Endothelial cell of umbilical vein (primary cell): ENCODE results near the gene RAB40C. TPM values are rescaled to one million over a fixed set of nuclear protein-coding genes. Genes with fewer than 3 reads are reported as not detected.

Experiments used
- BruUV-seq: library from RNA; stranded (reverse); fragments of 400-500 nt; replicated peaks from 2 replicates; lab custom pipeline; 2021; lab: Mats Ljungman, UMichigan
- CTCF ChIA-PET: fragments of 300-600, 350-600 bp; sonication (Branson Sonifier 250); formaldehyde crosslinking; loops from one replicate; lab custom pipeline; 2021; ENCODE audit warnings: antibody characterized with exemption, inconsistent platforms; lab: Charles Lee
- POLR2A ChIA-PET: fragments of 300-600, 350-600 bp; sonication (Branson Sonifier 250); formaldehyde crosslinking; loops from one replicate; lab custom pipeline; 2021; ENCODE audit warnings: antibody characterized with exemption, inconsistent platforms; lab: Charles Lee
- DNase-seq: peaks from one replicate; pipeline ENCODE4 v3.0.0-alpha.2; 2011; ENCODE audit warnings: low read depth, low spot score
- FAIRE-seq: peaks from 2 replicates; lab custom pipeline; 2011; peaks lifted over from hg19 to GRCh38; lab: Jason Lieb, UNC
- H2AFZ ChIP-seq: 2 replicates; pipeline ENCODE4 v1.6.0; 2012; ENCODE audit warnings: low read depth, low read length, control low read depth, inconsistent platforms
- H3K27ac ChIP-seq: 2 replicates; pipeline ENCODE4 v1.5.1; 2011; ENCODE audit warnings: low read depth, mild to moderate bottlenecking, control low read depth, low read length, moderate library complexity; ENCODE audit not compliant: insufficient read depth
- H3K27me3 ChIP-seq, 2 experiments: 2 replicates each; pipeline versions ENCODE4 v1.6.0 to v1.6.1; 2011; ENCODE audit warnings: low read length in 2 of 2, mixed read lengths in 1 of 2; ENCODE audit not compliant: control insufficient read depth in 2 of 2, insufficient read depth in 2 of 2
- H3K36me3 ChIP-seq, 2 experiments: 2 replicates in 1 of 2; 3 replicates in 1 of 2; pipeline ENCODE4 v1.5.1; 2011; ENCODE audit warnings: low read length in 2 of 2, mild to moderate bottlenecking in 1 of 2, moderate library complexity in 1 of 2; ENCODE audit not compliant: control insufficient read depth in 2 of 2, insufficient read depth in 2 of 2; ENCODE audit errors: extremely low read depth in 1 of 2
- H3K4me1 ChIP-seq: 3 replicates; pipeline ENCODE4 v1.5.1; 2011; ENCODE audit warnings: mild to moderate bottlenecking, low read length; ENCODE audit not compliant: control insufficient read depth, insufficient read depth; ENCODE audit errors: extremely low read depth
- H3K4me2 ChIP-seq: 2 replicates; pipeline ENCODE4 v1.6.1; 2011; ENCODE audit warnings: low read length, control low read depth, mixed read lengths; ENCODE audit not compliant: insufficient read depth
- H3K4me3 ChIP-seq, 3 experiments: fragments of 200-600 bp in 1 of 3; sonication (generic), shearing (Covaris generic) in 1 of 3; replicated peaks in 1 of 3; 2 replicates each; pipeline ENCODE4 v1.5.1; 2011 to 2016; ENCODE audit warnings: control low read depth in 3 of 3, low read length in 3 of 3, mild to moderate bottlenecking in 2 of 3, inconsistent platforms in 1 of 3, low read depth in 1 of 3, moderate library complexity in 1 of 3; ENCODE audit not compliant: insufficient read depth in 1 of 3
- H3K79me2 ChIP-seq: 2 replicates; pipeline ENCODE4 v1.6.0; 2012; ENCODE audit warnings: low read length, inconsistent platforms; ENCODE audit not compliant: control insufficient read depth, insufficient read depth
- H3K9ac ChIP-seq: replicated peaks from 2 replicates; pipeline ENCODE3; 2011; ENCODE audit warnings: low read length, control low read depth; ENCODE audit not compliant: insufficient read depth; ENCODE audit errors: extremely low read depth
- H3K9me1 ChIP-seq: replicated peaks from 3 replicates; pipeline ENCODE4 v1.6.0; 2011; ENCODE audit warnings: mild to moderate bottlenecking, low read length; ENCODE audit not compliant: control insufficient read depth, insufficient read depth; ENCODE audit errors: extremely low read depth
- H3K9me3 ChIP-seq: replicated peaks from 2 replicates; pipeline ENCODE4 v1.5.1; 2012; ENCODE audit warnings: low read length, inconsistent platforms; ENCODE audit not compliant: control insufficient read depth, insufficient read depth
- H4K20me1 ChIP-seq: replicated peaks from 2 replicates; pipeline ENCODE3; 2011; ENCODE audit warnings: mild to moderate bottlenecking, low read length; ENCODE audit not compliant: control insufficient read depth, insufficient read depth; ENCODE audit errors: extremely low read depth
- EZH2 ChIP-seq: IDR thresholded peaks from 2 replicates; pipeline ENCODE4 v1.6.1; 2012; ENCODE audit warnings: borderline replicate concordance, low read depth, mild to moderate bottlenecking, moderate library complexity, low read length, inconsistent platforms; ENCODE audit not compliant: severe bottlenecking
- FOS ChIP-seq: IDR thresholded peaks from 2 replicates; pipeline ENCODE4 v1.6.1; 2011; ENCODE audit warnings: mild to moderate bottlenecking, low read length, moderate library complexity, borderline replicate concordance; ENCODE audit not compliant: insufficient read depth
- JUN ChIP-seq: IDR thresholded peaks from 2 replicates; pipeline ENCODE4 v1.6.1; 2011; ENCODE audit warnings: borderline replicate concordance, low read depth; ENCODE audit not compliant: insufficient read length, insufficient read depth
- MYC ChIP-seq: IDR thresholded peaks from one replicate; pipeline ENCODE4 v1.6.1; 2011; ENCODE audit warnings: mild to moderate bottlenecking, low read depth, low read length
- POLR2A ChIP-seq: IDR thresholded peaks from 2 replicates; pipeline ENCODE4 v1.6.1; 2012; ENCODE audit warnings: low read depth, mild to moderate bottlenecking, control low read depth, low read length
- POLR2AphosphoS5 ChIP-seq: IDR thresholded peaks from 2 replicates; pipeline ENCODE4 v1.6.1; 2012; ENCODE audit warnings: low read depth, mild to moderate bottlenecking, control low read depth, low read length, moderate library complexity; ENCODE audit not compliant: insufficient read depth
- dilution Hi-C: fragments of 300-500 bp; cut with MboI; formaldehyde crosslinking; loops from one replicate; pipeline ENCODE4 v1.15.0; 2019; ENCODE audit warnings: low sequenced_read_pairs; ENCODE audit not compliant: extremely low pct_ligation_motif_present
- intact Hi-C: fragments of 100-400 bp; cut with micrococcal nuclease; formaldehyde crosslinking; loops from one replicate; pipeline ENCODE4 v1.10.0; 2022
- polyA plus RNA-seq, 4 experiments: library from polyadenylated mRNA; depleted of rRNA in 3 of 4; stranded (reverse) in 3 of 4; unstranded in 1 of 4; fragments of >200 nt; gene quantifications; 2 replicates each; pipeline versions ENCODE4 v1.2.1 to v1.2.3, GENCODE V29; 2011 to 2012; ENCODE audit warnings: missing spikeins in 1 of 4
- total RNA-seq: library from RNA; stranded (reverse); gene quantifications from 2 replicates; pipeline ENCODE4 v1.2.3, GENCODE V29; 2021
- TF ChIP-seq, protein P1 (sequence below), 2 donors: IDR thresholded peaks; 1 replicate in 1 of 2; 2 replicates in 1 of 2; pipeline ENCODE4 v1.5.1; 2011; ENCODE audit warnings: low read length in 2 of 2, mild to moderate bottlenecking in 2 of 2, moderate library complexity in 2 of 2, control low read depth in 1 of 2, inconsistent platforms in 1 of 2, low read depth in 1 of 2; ENCODE audit not compliant: insufficient read depth in 1 of 2; ENCODE audit errors: extremely low read depth in 1 of 2
- TF ChIP-seq, protein P2 (sequence below): IDR thresholded peaks from 2 replicates; pipeline ENCODE4 v1.6.1; 2011; ENCODE audit not compliant: insufficient read depth, insufficient read length

The RAB40C gene
- total and polyA plus RNA-seq, 2 donors (not counting 3 experiments of a cell fraction or from before 2014, with no cell fraction given): 12.4 to 18.8 TPM

- Histone ChIP-seq H3K9me1 (no peaks in the 10 kb centered on the region), H3K9me3 (no peaks in the 10 kb centered on the region), H4K20me1 (no peaks in the 10 kb centered on the region), H3K4me3 (no peak overlapping the region), H3K9ac (no peak overlapping the region), H3K4me2 (no peak overlapping the region), H3K27ac (no peak overlapping the region), H3K4me1 (peaks cover 6% of the 10 kb centered on the region), H2AFZ (no peak overlapping the region), H3K79me2 (peaks cover 14% of the 10 kb centered on the region), H3K36me3 (peaks cover 0 to 14% of the 10 kb centered on the region in 2 experiments), H3K27me3 (no peaks in the 10 kb centered on the region)
- FAIRE-seq: no peak
- CTCF ChIA-PET: no interaction called here
- no TSS peak for BruUV-seq
- no peak for DNase-seq
- dilution Hi-C loops (no loop called here), intact Hi-C loops (no loop called here)
- POLR2A ChIA-PET: no interaction called here
- TF ChIP-seq, protein P1, sequence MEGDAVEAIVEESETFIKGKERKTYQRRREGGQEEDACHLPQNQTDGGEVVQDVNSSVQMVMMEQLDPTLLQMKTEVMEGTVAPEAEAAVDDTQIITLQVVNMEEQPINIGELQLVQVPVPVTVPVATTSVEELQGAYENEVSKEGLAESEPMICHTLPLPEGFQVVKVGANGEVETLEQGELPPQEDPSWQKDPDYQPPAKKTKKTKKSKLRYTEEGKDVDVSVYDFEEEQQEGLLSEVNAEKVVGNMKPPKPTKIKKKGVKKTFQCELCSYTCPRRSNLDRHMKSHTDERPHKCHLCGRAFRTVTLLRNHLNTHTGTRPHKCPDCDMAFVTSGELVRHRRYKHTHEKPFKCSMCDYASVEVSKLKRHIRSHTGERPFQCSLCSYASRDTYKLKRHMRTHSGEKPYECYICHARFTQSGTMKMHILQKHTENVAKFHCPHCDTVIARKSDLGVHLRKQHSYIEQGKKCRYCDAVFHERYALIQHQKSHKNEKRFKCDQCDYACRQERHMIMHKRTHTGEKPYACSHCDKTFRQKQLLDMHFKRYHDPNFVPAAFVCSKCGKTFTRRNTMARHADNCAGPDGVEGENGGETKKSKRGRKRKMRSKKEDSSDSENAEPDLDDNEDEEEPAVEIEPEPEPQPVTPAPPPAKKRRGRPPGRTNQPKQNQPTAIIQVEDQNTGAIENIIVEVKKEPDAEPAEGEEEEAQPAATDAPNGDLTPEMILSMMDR (IDR thresholded peaks at IDR 0.05; ENCODE audit: extremely low read depth in 1 of 2, insufficient read depth in 1 of 2, low read depth in 1 of 2, low read length in 2 of 2): peak in 1 of 2 donors; percentile 3
- TF ChIP-seq FOS (no peak), POLR2AphosphoS5 (no peak), EZH2 (no peak)
Observed at GRCh38 chr16:549544-550263, 40.2 kb upstream of the RAB40C start.

DNA sequence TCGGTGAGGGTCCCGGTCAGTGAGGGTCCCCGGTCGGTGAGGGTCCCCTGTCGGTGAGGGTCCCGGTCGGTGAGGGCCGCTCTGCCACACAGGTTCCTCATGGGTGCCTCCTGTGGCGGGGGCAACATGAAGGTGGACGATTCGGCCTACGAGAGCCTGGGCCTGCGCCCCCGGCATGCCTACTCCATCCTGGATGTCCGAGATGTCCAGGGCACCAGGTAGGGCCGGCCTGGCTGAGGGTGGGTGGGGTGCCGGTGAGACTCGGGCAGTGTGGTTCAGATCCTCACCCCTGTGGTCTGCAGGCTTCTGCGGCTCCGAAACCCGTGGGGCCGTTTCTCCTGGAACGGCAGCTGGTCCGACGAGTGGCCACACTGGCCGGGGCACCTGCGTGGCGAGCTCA is 38.7 kb upstream of the RAB40C start:
- no peak for TF ChIP-seq POLR2A
- TF ChIP-seq, protein P1 (IDR thresholded peaks at IDR 0.05; ENCODE audit: extremely low read depth in 1 of 2, insufficient read depth in 1 of 2, low read depth in 1 of 2, low read length in 2 of 2): no peak
- no peak for TF ChIP-seq MYC
- no peak for TF ChIP-seq POLR2AphosphoS5
- TF ChIP-seq JUN: no peak
- no peak for TF ChIP-seq EZH2
- TF ChIP-seq, protein P2, sequence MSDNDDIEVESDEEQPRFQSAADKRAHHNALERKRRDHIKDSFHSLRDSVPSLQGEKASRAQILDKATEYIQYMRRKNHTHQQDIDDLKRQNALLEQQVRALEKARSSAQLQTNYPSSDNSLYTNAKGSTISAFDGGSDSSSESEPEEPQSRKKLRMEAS: no peak
- Histone ChIP-seq H3K27me3 (no peaks in the 10 kb centered on the region), H3K36me3 (peaks cover 0 to 14% of the 10 kb centered on the region in 2 experiments), H3K9me3 (no peaks in the 10 kb centered on the region), H3K27ac (no peak overlapping the region), H2AFZ (no peak overlapping the region), H3K4me2 (no peak overlapping the region), H3K4me3 (no peak overlapping the region), H3K9ac (no peak overlapping the region), H3K4me1 (peaks cover 6% of the 10 kb centered on the region), H3K9me1 (no peaks in the 10 kb centered on the region), H4K20me1 (no peaks in the 10 kb centered on the region), H3K79me2 (peaks cover 6% of the 10 kb centered on the region)
- BruUV-seq: no TSS peak
- FAIRE-seq (no peak), DNase-seq (no peak)
- ChIA-PET CTCF (no interaction called here), POLR2A (no interaction called here)
- dilution Hi-C loops: no loop called here
- intact Hi-C loops: no loop called here
